ENCODE measurements around the gene KCNJ6. TPM values are rescaled to one million over a fixed set of nuclear protein-coding genes. Genes with fewer than 3 reads are reported as not detected.

KCNJ6 gene
- total RNA-seq, 1 donor from 2014 or later, result 0.33 TPM

GRCh38 chr21:37711836-37712568 lies 204.3 kb downstream of the KCNJ6 start:
- peak; percentile 19 for DNase-seq (ENCODE audit: low read depth)
- TF ChIP-seq CTCF (IDR thresholded peaks at IDR 0.05; ENCODE audit: insufficient read depth, low read length, poor library complexity, severe bottlenecking), result peak; percentile 97

DNA sequence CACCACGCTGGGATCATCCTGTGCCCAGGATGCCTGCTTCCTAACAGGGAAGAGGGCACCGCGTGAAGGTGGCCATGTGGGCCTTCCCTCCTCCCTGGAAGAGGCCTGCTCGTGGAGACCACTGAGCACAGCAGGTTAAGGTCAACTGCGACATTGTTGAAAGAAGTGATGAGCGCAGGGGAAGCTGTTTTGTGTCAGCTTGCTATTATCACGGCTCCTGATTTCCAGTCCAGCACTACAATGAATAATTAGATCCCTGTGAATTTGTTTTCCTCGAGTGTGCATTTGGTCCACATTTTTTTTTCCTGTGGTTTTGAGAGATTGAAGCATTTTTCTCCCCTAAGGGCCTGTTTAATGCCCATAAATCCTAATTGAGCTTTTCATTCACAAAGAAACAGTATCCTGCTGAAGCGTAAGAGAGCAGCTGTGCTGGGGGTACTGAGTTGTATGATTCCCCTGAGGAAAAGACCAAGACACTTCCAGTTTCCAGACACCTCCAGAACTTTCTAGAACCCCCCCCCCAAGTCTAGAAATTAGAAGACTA lies 204.9 kb downstream of the KCNJ6 start:
- Histone ChIP-seq H3K4me3 (ENCODE audit: low read depth, low read length) (no peak overlapping the region), H3K36me3 (ENCODE audit: control insufficient read depth, insufficient read depth, low read length) (no peaks in the 10 kb centered on the region), H3K27me3 (ENCODE audit: control insufficient read depth, insufficient read depth, low read length) (no peaks in the 10 kb centered on the region)
- DNase-seq (ENCODE audit: low read depth), result no peak
- no peak for TF ChIP-seq CTCF (IDR thresholded peaks at IDR 0.05; ENCODE audit: insufficient read depth, low read length, poor library complexity, severe bottlenecking)

More at GRCh38 chr21:37711836-37712568, 204.3 kb downstream of the KCNJ6 start:
- no peaks in the 10 kb centered on the region for H3K36me3 ChIP-seq (ENCODE audit: control insufficient read depth, insufficient read depth, low read length)
- no peak overlapping the region for H3K4me3 ChIP-seq (ENCODE audit: low read depth, low read length)
- H3K27me3 ChIP-seq (ENCODE audit: control insufficient read depth, insufficient read depth, low read length), result no peaks in the 10 kb centered on the region

DNA sequence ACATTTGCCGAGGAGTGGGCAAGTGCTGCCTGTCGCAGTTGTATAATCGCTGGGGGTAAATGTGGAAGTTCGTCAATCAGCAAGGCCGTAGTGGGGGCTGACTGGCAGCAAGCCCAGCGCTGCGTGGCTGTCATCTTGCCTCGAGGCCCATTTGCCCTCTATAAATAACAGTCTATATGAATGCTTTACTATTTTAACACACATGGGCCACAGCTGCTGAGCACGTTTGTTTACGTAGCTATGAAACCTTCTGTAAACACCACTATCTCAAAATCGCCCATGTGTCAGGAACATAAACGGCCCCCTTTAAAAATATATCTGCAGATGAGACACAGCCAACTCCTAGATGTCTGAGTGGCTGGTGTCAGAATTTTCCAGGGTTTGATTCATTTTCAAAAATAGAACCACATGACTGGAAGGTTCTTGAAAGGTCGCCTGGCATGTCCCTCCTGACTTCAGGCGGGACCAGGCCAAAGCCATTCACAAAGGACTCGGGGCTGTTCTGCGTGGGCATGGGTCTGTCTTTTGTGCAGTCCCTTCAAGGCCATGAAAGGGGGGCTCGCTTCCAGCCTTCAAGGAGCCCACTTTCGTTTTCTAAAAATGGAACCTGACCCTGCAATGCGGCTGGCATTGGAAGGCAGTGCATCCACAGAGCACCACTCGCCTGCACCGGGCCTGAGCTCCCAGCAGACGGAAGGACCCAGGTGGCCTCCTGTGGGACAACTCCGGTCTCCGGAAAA lies 205.5 kb downstream of the KCNJ6 start:
- no peak for DNase-seq (ENCODE audit: low read depth)
- Histone ChIP-seq H3K27me3 (ENCODE audit: control insufficient read depth, insufficient read depth, low read length) (no peaks in the 10 kb centered on the region), H3K4me3 (ENCODE audit: low read depth, low read length) (no peak overlapping the region), H3K36me3 (ENCODE audit: control insufficient read depth, insufficient read depth, low read length) (no peaks in the 10 kb centered on the region)
- TF ChIP-seq CTCF (IDR thresholded peaks at IDR 0.05; ENCODE audit: insufficient read depth, low read length, poor library complexity, severe bottlenecking), result no peak

DNA sequence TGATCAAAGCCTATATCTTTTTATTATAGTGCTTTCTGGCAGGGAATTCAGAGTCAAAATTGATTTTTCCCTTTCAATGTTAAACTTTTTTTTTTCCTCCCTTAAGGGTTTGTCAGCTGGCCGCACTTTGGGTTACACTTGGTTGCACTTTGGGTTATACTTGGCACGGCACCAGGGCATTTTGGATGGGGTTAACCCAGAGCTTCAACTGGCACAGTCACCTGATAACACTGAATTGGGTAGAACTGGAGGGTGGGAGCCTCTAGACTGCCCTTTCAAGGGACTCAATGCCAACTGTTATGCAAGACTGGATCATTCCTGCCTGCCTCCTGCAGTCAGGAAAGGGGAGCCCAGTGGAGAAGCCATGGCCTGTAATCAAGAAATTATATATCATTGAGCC lies 211.5 kb downstream of the KCNJ6 start:
- H3K27me3 ChIP-seq (ENCODE audit: control insufficient read depth, insufficient read depth, low read length), result no peaks in the 10 kb centered on the region
- no peaks in the 10 kb centered on the region for H3K36me3 ChIP-seq (ENCODE audit: control insufficient read depth, insufficient read depth, low read length)
- H3K4me3 ChIP-seq (ENCODE audit: low read depth, low read length), result no peak overlapping the region
- no peak for TF ChIP-seq CTCF (IDR thresholded peaks at IDR 0.05; ENCODE audit: insufficient read depth, low read length, poor library complexity, severe bottlenecking)
- peak; percentile 5 for DNase-seq (ENCODE audit: low read depth)

GRCh38 chr21:37702241-37702640 lies 214.0 kb downstream of the KCNJ6 start:
- H3K27me3 ChIP-seq (ENCODE audit: control insufficient read depth, insufficient read depth, low read length), result no peaks in the 10 kb centered on the region
- DNase-seq (ENCODE audit: low read depth), result no peak
- TF ChIP-seq CTCF (IDR thresholded peaks at IDR 0.05; ENCODE audit: insufficient read depth, low read length, poor library complexity, severe bottlenecking), result no peak
- no peak overlapping the region for H3K4me3 ChIP-seq (ENCODE audit: low read depth, low read length)
- no peaks in the 10 kb centered on the region for H3K36me3 ChIP-seq (ENCODE audit: control insufficient read depth, insufficient read depth, low read length)
